VCaP (cell line): Measurements from ENCODE around the gene KCTD4.
"Not testable (repeated sequence)": the region's sequence is repeated elsewhere in the genome, so short reads cannot be mapped to it uniquely, and the experiment has no call there.

ENCODE experiments used
- H3K27ac ChIP-seq: fragments of 450-650 bp; 2 replicates; pipeline ENCODE4 v1.5.1; 2017
- CTCF ChIP-seq: fragments of 450-650 bp; conservative IDR thresholded peaks from 2 replicates; pipeline ENCODE4 v1.5.1; 2017; ENCODE audit warnings: mild to moderate bottlenecking, moderate library complexity

KCTD4 gene

DNA sequence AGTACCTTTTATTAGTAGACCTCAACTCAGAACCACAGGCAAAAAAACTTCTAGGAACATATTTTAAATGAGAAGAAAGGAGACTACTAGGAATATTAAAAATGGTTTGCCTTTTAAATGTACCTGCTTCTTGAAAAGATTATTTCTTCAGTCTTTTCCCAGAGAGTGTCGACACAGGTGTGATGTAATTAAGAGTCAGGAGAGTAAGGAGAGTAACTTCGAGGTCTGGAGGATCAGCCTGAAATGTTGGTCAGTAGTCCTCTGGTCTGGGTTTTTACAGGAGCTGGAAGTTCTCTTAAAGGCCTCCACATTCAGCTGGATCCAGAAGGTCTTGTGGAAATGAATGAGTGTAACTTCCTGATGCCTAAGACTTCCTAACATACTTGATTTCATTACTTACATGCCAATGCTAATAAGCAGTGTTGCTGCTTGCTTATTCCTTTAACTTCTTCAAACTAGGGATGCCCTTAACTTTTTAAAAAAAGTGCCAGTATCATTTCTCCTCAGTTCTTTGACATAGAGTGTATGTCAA lies at the start of gene KCTD4:
Gene KCTD4, minus strand, starts transcription at position 345 of the 532 bp plus-strand sequence. CDS start 6,478 bp downstream, outside the sequence.
- no peak within 1 kb of the TSS for H3K27ac ChIP-seq
- no peak for TF ChIP-seq CTCF

DNA sequence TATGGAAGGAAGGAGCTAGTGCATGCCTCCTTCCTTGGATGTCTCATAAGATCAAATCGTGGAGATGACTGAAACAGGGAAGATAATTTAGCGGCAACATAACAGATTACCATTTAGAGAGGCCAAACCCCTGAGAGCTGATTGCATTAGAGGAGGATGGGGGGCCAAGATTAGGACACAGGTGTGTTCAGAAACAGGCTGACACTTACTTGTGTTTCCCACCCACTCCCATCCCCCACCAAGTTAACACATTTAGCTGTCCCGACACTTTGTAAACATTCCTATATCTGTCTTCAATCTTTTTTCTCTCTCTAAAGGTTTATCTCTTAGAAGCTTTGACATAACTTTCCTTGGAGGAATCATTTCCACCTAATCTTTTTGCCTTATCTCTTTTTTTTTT lies 48.8 kb upstream of the KCTD4 start:
- H3K27ac ChIP-seq: no peak overlapping the region
- TF ChIP-seq CTCF: no peak

GRCh38 chr13:45244736-45245135 lies 43.9 kb upstream of the KCTD4 start:
- not testable (repeated sequence) for H3K27ac ChIP-seq

- peak overlapping the region; percentile 63 for H3K27ac ChIP-seq
- no peak for TF ChIP-seq CTCF
These were observed 42.2 kb upstream of the KCTD4 start for GRCh38 chr13:45243077-45243476.

- TF ChIP-seq CTCF: no peak
- peak overlapping the region; percentile 63 for H3K27ac ChIP-seq
These were observed 41.7 kb upstream of the KCTD4 start for GRCh38 chr13:45242524-45242923.

DNA sequence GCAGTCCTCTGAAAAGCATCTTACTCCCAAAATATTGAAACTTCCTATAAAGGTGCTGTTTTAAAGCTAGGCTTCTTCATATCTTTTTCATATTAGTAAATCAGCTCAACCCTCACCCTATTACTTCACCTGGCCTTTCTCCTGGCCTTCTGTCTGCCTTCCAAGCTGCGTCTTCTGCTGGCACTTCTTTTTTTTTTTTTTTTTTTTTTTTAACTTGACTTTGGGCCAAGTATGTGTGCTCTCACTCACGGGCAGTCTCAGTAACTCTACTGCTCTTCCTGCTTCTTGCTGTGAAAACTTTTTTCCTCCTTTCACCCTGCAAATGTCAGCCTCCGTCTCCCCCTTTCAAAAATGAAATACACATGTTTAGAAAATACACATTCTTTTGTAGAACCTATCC lies 41.2 kb upstream of the KCTD4 start:
- no peak for TF ChIP-seq CTCF
- peak overlapping the region; percentile 63 for H3K27ac ChIP-seq

- no peak for TF ChIP-seq CTCF
- H3K27ac ChIP-seq: peak overlapping the region; percentile 63
These were observed 39.3 kb upstream of the KCTD4 start for GRCh38 chr13:45240143-45240542.

DNA sequence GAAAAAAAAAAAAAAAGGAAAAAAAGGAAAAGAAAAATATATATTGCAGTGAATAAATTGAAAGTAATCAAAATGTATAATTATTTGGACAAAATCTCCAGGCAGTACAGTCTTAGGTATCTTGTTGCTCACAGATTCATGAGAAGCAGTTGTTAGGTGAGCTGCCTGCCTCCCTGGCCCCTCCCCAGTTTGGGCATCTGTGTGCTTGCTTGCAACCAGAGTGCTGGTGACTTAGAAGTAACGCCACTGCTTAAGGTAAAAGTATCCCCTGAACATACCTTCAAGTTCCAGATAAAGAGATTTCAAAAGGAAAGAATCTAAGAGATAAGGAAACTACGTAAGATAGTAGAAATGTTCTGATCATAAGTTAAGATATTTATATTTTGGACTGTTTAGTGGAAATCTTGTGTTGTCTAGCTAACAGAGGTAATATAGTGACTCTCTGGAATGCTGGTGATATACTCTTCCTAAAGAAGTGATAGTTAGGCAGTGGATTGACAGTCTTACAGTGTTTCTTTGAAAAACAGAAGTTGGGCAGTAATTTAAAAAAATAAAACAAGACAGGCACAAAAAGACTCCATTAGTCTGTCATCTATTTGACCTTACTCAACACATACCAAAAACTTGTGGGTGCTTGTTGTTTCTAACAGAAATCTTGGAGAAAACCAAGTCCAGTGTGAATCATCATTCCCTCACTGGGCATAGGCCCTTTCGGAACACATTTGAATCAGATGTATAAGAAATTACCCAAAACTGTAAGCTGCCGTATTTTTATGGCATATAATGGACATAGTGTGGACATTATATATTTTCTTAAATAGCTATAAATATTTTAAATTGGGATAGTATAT lies 38.3 kb upstream of the KCTD4 start:
- no peak for TF ChIP-seq CTCF
- H3K27ac ChIP-seq: no peak overlapping the region
